Measurements from ENCODE around the gene RNF125. TPM values are rescaled to one million over a fixed set of nuclear protein-coding genes. Genes with fewer than 3 reads are reported as not detected.
"Not testable (repeated sequence)": the region's sequence is repeated elsewhere in the genome, so short reads cannot be mapped to it uniquely, and the experiment has no call there.

The RNF125 gene
- 0.18 and 0.41 TPM in 2 replicates for total RNA-seq (2014; rRNA removed; shearing (Covaris generic))

DNA sequence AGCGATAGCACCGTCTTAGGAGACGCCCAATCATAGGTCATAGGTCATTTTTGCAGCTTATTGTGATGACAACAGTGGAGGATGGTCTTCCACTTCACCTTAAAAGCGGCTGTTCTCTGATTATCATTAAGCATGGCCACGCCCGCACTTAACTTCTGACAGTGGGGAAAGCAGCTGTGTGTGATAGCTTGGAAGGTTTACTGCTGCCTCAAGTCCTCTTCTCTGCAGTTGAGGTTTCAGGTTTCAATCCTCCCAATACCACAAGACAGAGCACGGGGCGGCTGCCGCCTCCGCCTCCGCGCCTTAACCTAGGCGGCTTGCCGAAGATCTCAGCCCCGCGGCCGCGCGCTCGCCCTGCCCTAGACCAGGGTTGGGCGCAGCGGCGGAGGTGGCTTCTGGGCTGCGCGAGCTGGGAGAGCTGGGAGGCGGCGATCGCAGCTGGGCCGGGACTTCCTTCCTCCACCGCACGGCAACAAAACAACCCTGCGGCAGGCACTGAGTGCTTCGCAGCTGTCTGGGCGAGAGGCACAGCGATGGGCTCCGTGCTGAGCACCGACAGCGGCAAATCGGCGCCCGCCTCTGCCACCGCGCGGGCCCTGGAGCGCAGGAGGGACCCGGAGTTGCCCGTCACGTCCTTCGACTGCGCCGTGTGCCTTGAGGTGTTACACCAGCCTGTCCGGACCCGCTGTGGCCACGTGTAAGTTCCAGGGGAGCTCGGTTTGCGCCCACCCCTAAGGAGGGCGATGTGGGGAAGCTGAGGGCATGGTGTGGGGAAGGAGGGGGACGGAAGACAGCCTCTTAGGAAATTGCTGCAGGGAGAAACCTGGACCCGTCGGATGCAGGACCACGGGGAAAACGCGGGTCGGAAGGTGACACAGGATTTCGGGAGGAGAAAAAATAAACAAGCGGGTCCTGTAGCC, at the start of gene RNF125:
Gene RNF125, plus strand, starts transcription at position 495 of the 920 bp plus-strand sequence. Its CDS starts 39 bp downstream, at position 534.
- no peaks in the 10 kb centered on the region for H3K4me1 ChIP-seq
- peak; percentile 63 to 76 for DNase-seq
- H3K27me3 ChIP-seq: no peaks in the 10 kb centered on the region
- no peak within 1 kb of the TSS for H3K27ac ChIP-seq
- no peaks in the 10 kb centered on the region for H3K9me3 ChIP-seq (replicated peaks)
- peak within 1 kb of the TSS; percentile 46 for H3K4me3 ChIP-seq
- H3K36me3 ChIP-seq: no peaks in the 10 kb centered on the region

GRCh38 chr18:31970617-31971016, 48.0 kb upstream of the RNF125 start:
- Histone ChIP-seq H3K4me3 (no peak overlapping the region), H3K27me3 (no peaks in the 10 kb centered on the region), H3K36me3 (no peaks in the 10 kb centered on the region), H3K27ac (no peak overlapping the region), H3K9me3 (replicated peaks) (no peaks in the 10 kb centered on the region), H3K4me1 (no peaks in the 10 kb centered on the region)
- no peak for DNase-seq

GRCh38 chr18:31973929-31974546, 44.6 kb upstream of the RNF125 start:
- Histone ChIP-seq H3K27ac (no peak overlapping the region), H3K4me3 (no peak overlapping the region), H3K4me1 (no peaks in the 10 kb centered on the region), H3K9me3 (replicated peaks) (no peaks in the 10 kb centered on the region), H3K36me3 (no peaks in the 10 kb centered on the region), H3K27me3 (no peaks in the 10 kb centered on the region)
- no peak for DNase-seq

GRCh38 chr18:31976242-31976641, 42.4 kb upstream of the RNF125 start:
- Histone ChIP-seq H3K4me3 (no peak overlapping the region), H3K4me1 (no peaks in the 10 kb centered on the region), H3K36me3 (no peaks in the 10 kb centered on the region), H3K9me3 (replicated peaks) (no peaks in the 10 kb centered on the region), H3K27ac (no peak overlapping the region), H3K27me3 (no peaks in the 10 kb centered on the region)
- DNase-seq: no peak

DNA sequence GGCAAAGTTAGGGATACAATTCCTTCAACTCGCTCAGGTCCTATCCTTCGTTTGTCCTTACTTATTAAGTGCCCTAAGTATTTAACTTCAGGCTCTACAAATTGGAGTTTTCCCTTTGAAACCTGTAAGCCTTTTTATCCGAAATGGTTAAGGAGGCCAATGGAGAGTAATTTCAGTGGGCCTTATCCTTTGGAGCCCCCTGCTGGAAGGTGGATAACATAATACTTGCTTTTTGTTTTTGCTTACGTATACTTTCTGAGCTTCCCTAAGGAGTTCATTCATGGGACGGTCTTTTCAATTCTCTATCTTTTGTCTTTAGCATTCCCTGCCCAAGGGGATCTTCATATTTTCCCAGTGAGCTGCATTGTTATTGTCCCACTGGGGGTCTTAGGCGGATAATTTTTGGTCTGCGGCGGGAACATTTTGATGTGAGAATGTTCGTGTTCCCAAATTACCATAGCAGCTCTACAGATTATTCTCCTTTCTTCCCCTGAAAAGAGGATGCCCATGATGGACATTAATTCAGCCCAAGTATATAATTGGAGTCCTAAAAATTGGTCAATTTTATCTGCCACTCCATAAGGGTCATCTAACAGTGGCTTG, 41.3 kb upstream of the RNF125 start:
- no peaks in the 10 kb centered on the region for H3K4me1 ChIP-seq
- H3K27ac ChIP-seq: no peak overlapping the region
- no peaks in the 10 kb centered on the region for H3K9me3 ChIP-seq (replicated peaks)
- H3K4me3 ChIP-seq: no peak overlapping the region
- peak; percentile 7 to 53 for DNase-seq
- H3K27me3 ChIP-seq: no peaks in the 10 kb centered on the region
- no peaks in the 10 kb centered on the region for H3K36me3 ChIP-seq

- H3K4me1 ChIP-seq: no peaks in the 10 kb centered on the region
- H3K27ac ChIP-seq: no peak overlapping the region
- DNase-seq: no peak
- no peaks in the 10 kb centered on the region for H3K36me3 ChIP-seq
- no peaks in the 10 kb centered on the region for H3K9me3 ChIP-seq (replicated peaks)
- H3K4me3 ChIP-seq: no peak overlapping the region
- H3K27me3 ChIP-seq: no peaks in the 10 kb centered on the region
Measured at GRCh38 chr18:31978616-31979015, 40.0 kb upstream of the RNF125 start.

GRCh38 chr18:31979714-31980113, 38.9 kb upstream of the RNF125 start:
- Histone ChIP-seq H3K4me1 (no peaks in the 10 kb centered on the region), H3K27ac (no peak overlapping the region)
- no peak for DNase-seq

GRCh38 chr18:31980863-31981262, 37.8 kb upstream of the RNF125 start:
- Histone ChIP-seq H3K36me3 (no peaks in the 10 kb centered on the region), H3K4me1 (no peaks in the 10 kb centered on the region), H3K9me3 (replicated peaks) (no peaks in the 10 kb centered on the region), H3K27me3 (no peaks in the 10 kb centered on the region), H3K27ac (no peak overlapping the region), H3K4me3 (no peak overlapping the region)
- DNase-seq: no peak

More at GRCh38 chr18:31979714-31980113, 38.9 kb upstream of the RNF125 start:
- Histone ChIP-seq H3K27me3 (no peaks in the 10 kb centered on the region), H3K36me3 (no peaks in the 10 kb centered on the region), H3K4me3 (no peak overlapping the region), H3K9me3 (replicated peaks) (no peaks in the 10 kb centered on the region)

DNA sequence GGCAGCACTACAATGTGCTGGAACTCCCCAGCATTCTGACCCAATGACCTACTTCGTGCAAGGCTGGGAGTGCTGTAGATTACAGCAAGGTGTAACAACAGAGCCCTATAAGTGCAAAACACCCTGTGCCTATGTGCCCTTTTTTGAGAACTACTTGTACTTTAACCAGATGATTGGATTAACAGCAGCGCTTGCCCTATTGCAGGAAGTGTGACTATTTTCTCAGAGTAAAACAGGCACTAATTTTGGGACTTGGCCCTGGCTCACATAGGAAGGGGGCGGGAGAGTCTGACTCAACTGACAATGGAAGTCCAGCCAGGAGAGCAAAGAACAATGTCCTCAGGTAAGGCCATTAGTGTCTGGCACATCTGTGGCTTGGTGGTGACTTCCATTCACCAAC, 35.6 kb upstream of the RNF125 start:
- Histone ChIP-seq H3K27me3 (no peaks in the 10 kb centered on the region), H3K4me3 (no peak overlapping the region), H3K4me1 (no peaks in the 10 kb centered on the region), H3K9me3 (replicated peaks) (no peaks in the 10 kb centered on the region), H3K36me3 (no peaks in the 10 kb centered on the region), H3K27ac (no peak overlapping the region)
- no peak for DNase-seq

GRCh38 chr18:31983976-31984375, 34.6 kb upstream of the RNF125 start:
- Histone ChIP-seq H3K27me3 (no peaks in the 10 kb centered on the region), H3K4me1 (no peaks in the 10 kb centered on the region)

DNA sequence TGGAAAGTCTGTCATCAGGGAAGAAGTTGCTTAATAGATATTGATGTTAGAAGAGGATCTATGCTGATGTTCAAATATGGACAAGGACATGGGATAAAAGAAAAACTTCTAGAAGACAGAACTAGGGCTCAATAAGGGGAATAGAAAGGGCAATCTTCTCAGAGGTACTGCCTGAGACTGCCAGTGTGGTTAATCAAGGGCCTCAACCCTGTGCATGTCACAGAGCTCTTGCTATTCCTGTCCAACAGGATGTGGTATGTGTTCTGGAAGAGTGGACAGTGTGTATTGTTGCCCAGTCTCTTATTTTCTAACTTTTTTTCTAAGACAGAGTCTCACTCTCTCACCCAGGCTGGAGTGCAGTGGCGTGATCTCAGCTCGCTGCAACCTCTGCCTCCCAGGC, 27.8 kb upstream of the RNF125 start:
- no peak overlapping the region for H3K4me3 ChIP-seq
- no peak overlapping the region for H3K27ac ChIP-seq
- no peaks in the 10 kb centered on the region for H3K36me3 ChIP-seq
- no peaks in the 10 kb centered on the region for H3K4me1 ChIP-seq
- no peak for DNase-seq
- no peaks in the 10 kb centered on the region for H3K27me3 ChIP-seq
- H3K9me3 ChIP-seq (replicated peaks): no peaks in the 10 kb centered on the region

More at GRCh38 chr18:31983976-31984375, 34.6 kb upstream of the RNF125 start:
- no peak for DNase-seq
- no peak overlapping the region for H3K4me3 ChIP-seq
- H3K27ac ChIP-seq: no peak overlapping the region
- H3K9me3 ChIP-seq (replicated peaks): no peaks in the 10 kb centered on the region
- H3K36me3 ChIP-seq: no peaks in the 10 kb centered on the region

DNA sequence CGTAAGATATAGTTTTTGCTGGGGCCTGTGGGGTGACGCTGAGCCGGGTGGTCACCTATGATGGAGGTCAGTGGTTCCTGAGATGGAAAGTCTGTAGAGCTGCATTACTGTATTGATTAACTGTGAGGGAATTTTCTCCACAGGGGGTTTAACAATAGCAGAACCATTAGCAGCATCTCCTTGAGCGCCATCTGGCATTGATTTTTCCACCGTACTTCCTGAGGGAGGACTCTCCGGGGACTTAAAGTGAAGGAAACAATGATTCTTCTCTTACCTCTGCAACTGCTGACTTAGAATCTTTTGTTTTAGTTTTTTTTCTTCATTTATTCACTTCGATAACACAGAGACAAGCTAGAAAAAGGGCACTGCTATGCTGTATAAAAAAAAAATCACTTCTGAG, 22.6 kb upstream of the RNF125 start:
- H3K27me3 ChIP-seq: no peaks in the 10 kb centered on the region
- DNase-seq: no peak
- H3K36me3 ChIP-seq: no peaks in the 10 kb centered on the region
- no peak overlapping the region for H3K4me3 ChIP-seq
- H3K4me1 ChIP-seq: no peaks in the 10 kb centered on the region
- no peaks in the 10 kb centered on the region for H3K9me3 ChIP-seq (replicated peaks)
- H3K27ac ChIP-seq: no peak overlapping the region

DNA sequence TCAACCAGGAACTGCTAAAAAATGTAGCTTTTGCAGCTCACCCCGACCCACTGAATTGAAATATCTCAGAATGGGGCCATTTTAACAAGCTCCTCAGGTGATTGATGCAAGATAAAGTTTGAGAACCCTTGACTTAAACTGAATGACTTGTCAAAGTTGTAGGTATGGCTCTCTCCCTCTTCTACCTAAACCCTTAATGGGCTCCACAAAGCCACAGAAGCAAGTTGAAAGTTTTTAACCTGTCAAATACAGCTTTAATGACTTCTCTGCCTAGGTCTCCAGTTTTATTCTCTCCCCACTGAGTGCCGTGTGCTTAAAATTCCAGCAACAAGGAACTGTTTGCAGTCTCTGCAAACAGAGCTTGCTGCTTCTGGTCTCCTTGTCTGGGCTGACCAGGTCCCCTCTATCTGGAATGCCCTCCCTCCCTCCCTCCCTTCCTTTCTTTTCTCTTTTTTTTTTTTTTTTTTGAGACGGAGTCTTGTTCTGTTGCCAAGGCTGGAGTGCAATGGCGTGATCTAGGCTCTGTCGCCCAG, 19.7 kb upstream of the RNF125 start:
- H3K36me3 ChIP-seq: no peaks in the 10 kb centered on the region
- H3K4me1 ChIP-seq: no peaks in the 10 kb centered on the region
- no peak for DNase-seq
- no peaks in the 10 kb centered on the region for H3K9me3 ChIP-seq (replicated peaks)
- H3K27me3 ChIP-seq: no peaks in the 10 kb centered on the region
- no peak overlapping the region for H3K4me3 ChIP-seq
- no peak overlapping the region for H3K27ac ChIP-seq

GRCh38 chr18:32001141-32001540, 17.5 kb upstream of the RNF125 start:
- H3K27me3 ChIP-seq; H3K9me3 ChIP-seq (replicated peaks); H3K4me1 ChIP-seq; H3K4me3 ChIP-seq; H3K36me3 ChIP-seq; H3K27ac ChIP-seq; DNase-seq: not testable (repeated sequence)

GRCh38 chr18:32003822-32004221, 14.8 kb upstream of the RNF125 start:
- DNase-seq; H3K4me3 ChIP-seq; H3K27me3 ChIP-seq; H3K4me1 ChIP-seq; H3K36me3 ChIP-seq; H3K9me3 ChIP-seq (replicated peaks); H3K27ac ChIP-seq: not testable (repeated sequence)

Measured in SJCRH30 (cell line).